AG04449 (cell line): ENCODE results near the gene HPS4.

Experiments used
- CTCF ChIA-PET: fragments of 350-600 bp; formaldehyde crosslinking; extraction: SDS; loops from one replicate; lab custom pipeline; 2021; ENCODE audit warnings: antibody characterized with exemption; lab: Yijun Ruan, JAX
- POLR2A ChIA-PET: fragments of 400-600, 350-600 bp; formaldehyde crosslinking; extraction: SDS; loops from one replicate; lab custom pipeline; 2020; ENCODE audit warnings: antibody characterized with exemption, inconsistent platforms; lab: Yijun Ruan, JAX
- DNase-seq: peaks from one replicate; pipeline ENCODE4 v3.0.0-alpha.2; 2010; ENCODE audit warnings: low read depth, low spot score
- H3K4me3 ChIP-seq: 2 replicates; pipeline ENCODE4 v1.5.1; 2011; ENCODE audit warnings: low read depth, mild to moderate bottlenecking, control low read depth, low read length
- TF ChIP-seq, protein P1 (sequence below): IDR thresholded peaks from one replicate; pipeline ENCODE4 v1.5.1; 2011; ENCODE audit warnings: mild to moderate bottlenecking, moderate library complexity, low read length, control low read depth, inconsistent platforms; ENCODE audit not compliant: insufficient read depth; ENCODE audit errors: missing control alignments

HPS4 gene

DNA sequence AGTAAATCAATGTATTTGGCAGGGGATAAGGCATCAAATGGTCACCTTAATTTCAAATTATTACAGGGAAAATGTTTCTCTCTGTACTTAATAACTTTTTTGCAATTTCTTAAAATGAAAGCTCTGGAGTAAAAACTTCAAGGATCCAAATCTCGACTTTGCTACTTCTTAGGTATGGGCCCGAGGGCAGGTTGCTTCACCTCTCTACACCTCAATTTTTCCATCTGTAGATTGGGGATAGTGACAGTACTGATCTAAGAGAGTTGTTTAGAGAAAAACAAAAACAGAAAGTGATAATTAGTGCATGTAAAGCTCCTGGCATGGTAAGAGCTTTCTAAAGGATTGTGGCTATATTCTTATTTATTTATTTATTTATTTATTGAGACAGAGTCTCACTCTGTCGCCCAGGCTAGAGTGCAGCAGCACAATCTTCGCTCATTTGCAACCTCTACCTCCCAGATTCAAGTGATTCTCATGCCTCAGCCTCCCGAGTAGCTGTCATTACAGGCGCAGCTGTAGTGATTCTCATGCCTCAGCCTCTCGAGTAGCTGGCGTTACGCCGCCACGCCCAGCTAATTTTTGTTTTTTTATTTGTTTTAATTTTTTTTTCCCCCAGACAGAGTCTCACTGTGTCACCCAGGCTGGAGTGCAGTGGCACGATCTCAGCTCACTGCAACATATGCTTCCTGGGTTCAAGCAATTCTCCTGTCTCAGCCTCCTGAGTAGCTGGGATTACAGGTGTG is 31.0 kb upstream of the HPS4 start:
- ChIA-PET CTCF (interaction anchor here (0.8 to 6.3 kb wide), 2 partner anchors 12 to 150 kb away, joined by 3 to 39 read pairs; no protein-coding TSS in a partner anchor), POLR2A (interaction anchor here (1.1 kb wide), 1 partner anchor 158 kb away, joined by 3 read pairs; no protein-coding TSS in a partner anchor)
- no peak overlapping the region for H3K4me3 ChIP-seq
- TF ChIP-seq, protein P1, sequence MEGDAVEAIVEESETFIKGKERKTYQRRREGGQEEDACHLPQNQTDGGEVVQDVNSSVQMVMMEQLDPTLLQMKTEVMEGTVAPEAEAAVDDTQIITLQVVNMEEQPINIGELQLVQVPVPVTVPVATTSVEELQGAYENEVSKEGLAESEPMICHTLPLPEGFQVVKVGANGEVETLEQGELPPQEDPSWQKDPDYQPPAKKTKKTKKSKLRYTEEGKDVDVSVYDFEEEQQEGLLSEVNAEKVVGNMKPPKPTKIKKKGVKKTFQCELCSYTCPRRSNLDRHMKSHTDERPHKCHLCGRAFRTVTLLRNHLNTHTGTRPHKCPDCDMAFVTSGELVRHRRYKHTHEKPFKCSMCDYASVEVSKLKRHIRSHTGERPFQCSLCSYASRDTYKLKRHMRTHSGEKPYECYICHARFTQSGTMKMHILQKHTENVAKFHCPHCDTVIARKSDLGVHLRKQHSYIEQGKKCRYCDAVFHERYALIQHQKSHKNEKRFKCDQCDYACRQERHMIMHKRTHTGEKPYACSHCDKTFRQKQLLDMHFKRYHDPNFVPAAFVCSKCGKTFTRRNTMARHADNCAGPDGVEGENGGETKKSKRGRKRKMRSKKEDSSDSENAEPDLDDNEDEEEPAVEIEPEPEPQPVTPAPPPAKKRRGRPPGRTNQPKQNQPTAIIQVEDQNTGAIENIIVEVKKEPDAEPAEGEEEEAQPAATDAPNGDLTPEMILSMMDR: no peak
- DNase-seq: no peak

GRCh38 chr22:26513838-26514237 is 30.3 kb upstream of the HPS4 start:
- DNase-seq: no peak
- ChIA-PET POLR2A (interaction anchor here (1.1 kb wide), 1 partner anchor 159 kb away, joined by 3 read pairs; no protein-coding TSS in a partner anchor), CTCF (interaction anchor here (0.7 to 6.3 kb wide), 4 partner anchors 8 to 151 kb away, joined by 3 to 39 read pairs (median 4); no protein-coding TSS in a partner anchor)
- TF ChIP-seq, protein P1: no peak
- peak overlapping the region; percentile 100; the same call in 1 of the 2 replicates for H3K4me3 ChIP-seq

DNA sequence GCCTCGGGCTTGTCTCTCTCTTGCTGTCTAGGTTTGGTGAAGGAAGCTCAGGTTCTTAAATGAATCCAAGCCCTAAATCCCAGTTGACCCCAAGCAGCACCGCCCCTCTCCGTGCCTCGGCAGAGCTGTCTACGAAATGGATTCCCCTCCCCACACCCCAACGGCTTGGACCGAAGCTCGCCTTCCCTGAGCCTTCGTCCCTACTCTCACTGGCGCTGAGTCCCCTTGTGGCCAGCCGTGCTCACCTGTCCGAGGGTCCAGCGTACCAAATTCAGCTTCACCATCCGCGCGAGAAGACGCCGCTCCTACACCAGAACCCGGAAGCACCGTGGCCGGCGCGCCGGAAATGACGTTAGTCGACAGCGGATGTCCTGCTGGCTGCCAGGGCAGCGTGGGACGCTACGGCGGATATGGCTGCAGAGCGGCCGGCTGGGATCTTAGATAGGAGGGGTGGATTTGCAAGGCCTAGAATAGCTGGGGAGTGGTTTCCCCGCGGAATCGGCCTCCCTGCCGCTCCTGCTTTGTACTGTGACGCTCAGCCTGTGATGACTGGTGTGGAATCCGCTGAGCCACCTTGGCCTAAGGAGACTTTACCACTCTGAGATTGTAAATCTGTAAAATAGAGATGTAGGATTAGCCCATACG is 28.7 kb upstream of the HPS4 start, which contains the start of gene TFIP11:
Gene TFIP11 (minus strand): TSS at position 325 of the 645 bp plus-strand sequence. CDS start 2,201 bp downstream, outside the sequence.
- peak within 1 kb of the TSS; percentile 100 for H3K4me3 ChIP-seq
- TF ChIP-seq, protein P1: no peak
- ChIA-PET CTCF (interaction anchor here (0.6 to 6.3 kb wide), 4 partner anchors 9 to 154 kb away, joined by 3 to 39 read pairs (median 7); partner anchors contain the start of genes HPS4 and SRRD), POLR2A (interaction anchor here (0.7 kb wide), 1 partner anchor 154 kb away, joined by 3 read pairs; no protein-coding TSS in a partner anchor)
- DNase-seq: peak; percentile 37

GRCh38 chr22:26508148-26508547 is 24.6 kb upstream of the HPS4 start:
- POLR2A ChIA-PET: no interaction called here
- no peak for DNase-seq
- CTCF ChIA-PET: interaction anchor here (1.4 to 10.6 kb wide), 2 partner anchors 11 to 157 kb away, joined by 4 to 150 read pairs; no protein-coding TSS in a partner anchor
- H3K4me3 ChIP-seq: no peak overlapping the region
- TF ChIP-seq, protein P1: no peak

GRCh38 chr22:26503758-26504157 is 20.2 kb upstream of the HPS4 start:
- ChIA-PET CTCF (interaction anchor here (0.7 to 10.6 kb wide), 15 partner anchors 8 to 169 kb away, joined by 3 to 150 read pairs (median 4); partner anchors contain the start of genes HPS4, SRRD and TFIP11), POLR2A (no interaction called here)
- no peak overlapping the region for H3K4me3 ChIP-seq
- TF ChIP-seq, protein P1: no peak
- DNase-seq: no peak
